Dermis blood vessel endothelial cell (primary cell): ENCODE data around the gene SYNGR3. TPM values are rescaled to one million over a fixed set of nuclear protein-coding genes. Genes with fewer than 3 reads are reported as not detected.
"Not testable (repeated sequence)": the region's sequence is repeated elsewhere in the genome, so short reads cannot be mapped to it uniquely, and the experiment has no call there.

ENCODE experiments used
- DNase-seq: peaks from one replicate; pipeline ENCODE4 v3.0.0; 2010
- total RNA-seq: library from RNA; depleted of rRNA; stranded (reverse); fragments of >200 nt; gene quantifications from 2 replicates; pipeline ENCODE4 v1.2.3, GENCODE V29; 2014

The SYNGR3 gene
- total RNA-seq, 1 donor from 2014 or later, result 2.4 TPM

DNA sequence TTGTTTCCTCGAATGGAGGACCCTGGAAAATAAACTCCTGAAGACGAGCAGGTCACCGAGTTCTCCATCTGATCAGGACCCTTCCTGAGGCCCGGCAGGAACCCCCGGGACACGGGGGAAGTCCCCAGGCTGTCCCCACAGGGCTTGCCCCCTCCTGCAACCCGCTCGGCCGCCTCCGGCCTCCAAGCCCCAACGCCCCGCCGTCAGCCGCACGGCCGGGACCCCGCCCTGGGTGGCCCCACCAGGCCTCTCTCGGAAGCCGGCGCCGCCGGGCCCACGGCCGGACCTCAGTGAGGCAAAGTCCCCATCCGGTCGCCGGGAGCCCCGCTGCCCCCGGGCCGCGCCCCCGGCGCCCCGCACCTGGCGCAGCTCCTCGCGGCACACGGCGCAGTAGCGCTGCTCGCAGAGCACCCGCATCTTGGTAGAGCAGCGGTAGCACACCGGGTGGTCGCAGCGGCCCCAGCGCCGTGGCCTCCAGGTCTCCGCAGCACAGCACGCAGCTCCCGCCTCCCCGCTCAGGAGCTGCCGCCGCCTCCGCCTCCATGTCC lies 19.5 kb downstream of the SYNGR3 start:
- DNase-seq, result peak; percentile 24

GRCh38 chr16:2009791-2010510 lies 20.2 kb downstream of the SYNGR3 start, which contains the start of gene ZNF598:
TSS of gene ZNF598 (minus strand) at chr16:2009821.
- peak; percentile 88 for DNase-seq

- not testable (repeated sequence) for DNase-seq
Measured at GRCh38 chr16:2011726-2012125, 22.0 kb downstream of the SYNGR3 start.

DNA sequence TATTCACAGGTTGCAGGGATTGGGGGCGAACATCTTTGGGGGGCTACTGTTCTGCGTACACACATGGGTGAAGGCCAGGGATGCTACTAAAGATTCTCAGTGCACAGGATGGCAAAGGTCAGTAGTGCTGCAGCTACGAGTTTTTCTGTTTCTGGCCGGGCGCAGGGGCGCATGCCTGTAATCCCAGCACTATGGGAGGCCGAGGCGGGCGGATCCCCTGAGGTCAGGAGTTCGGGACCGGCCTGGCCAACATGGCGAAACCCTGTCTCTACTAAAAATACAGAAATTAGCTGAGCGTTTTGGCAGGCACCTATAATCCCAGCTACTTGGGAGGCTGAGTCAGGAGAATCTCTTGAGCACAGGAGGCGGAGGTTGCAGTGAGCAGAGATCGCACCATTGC lies 23.8 kb downstream of the SYNGR3 start:
- no peak for DNase-seq

DNA sequence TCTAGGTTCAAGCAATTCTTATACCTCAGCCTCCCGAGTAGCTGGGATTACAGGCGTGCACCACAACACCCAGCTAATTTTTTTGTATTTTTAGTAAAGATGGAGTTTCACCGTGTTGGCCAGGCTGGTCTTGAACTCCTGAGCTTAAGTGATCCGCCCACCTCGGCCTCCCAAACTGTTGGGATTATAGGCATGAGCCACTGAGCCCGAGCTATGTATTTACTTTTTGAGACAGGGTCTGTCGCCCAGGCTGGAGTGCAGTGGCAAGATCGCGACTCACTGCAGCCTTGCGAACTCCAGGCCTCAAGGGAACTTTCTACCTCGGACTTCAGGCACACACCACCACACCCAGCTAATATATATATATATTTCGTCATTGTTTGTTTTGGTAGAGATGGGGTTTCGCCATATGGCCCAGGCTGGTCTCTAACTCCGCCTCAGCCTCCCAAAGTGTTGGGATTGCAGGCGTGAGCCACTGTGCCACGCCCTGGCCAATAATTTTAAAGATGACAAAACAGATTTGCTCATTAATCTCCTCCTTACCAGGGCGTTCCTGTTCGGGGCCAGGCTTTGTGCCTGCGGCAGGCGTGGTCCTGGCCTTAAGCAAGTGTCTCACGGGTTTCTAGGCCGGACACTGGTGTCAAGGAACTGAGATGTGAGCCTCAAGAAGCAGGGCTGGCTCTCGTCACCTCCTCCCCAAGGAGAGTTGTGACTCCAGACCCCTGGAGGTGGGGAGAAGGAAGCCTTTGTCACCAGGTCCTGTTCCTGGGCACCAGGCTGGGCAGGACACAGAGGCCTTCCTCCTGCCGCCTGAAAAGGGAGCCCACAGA lies 25.6 kb downstream of the SYNGR3 start:
- no peak for DNase-seq

DNA sequence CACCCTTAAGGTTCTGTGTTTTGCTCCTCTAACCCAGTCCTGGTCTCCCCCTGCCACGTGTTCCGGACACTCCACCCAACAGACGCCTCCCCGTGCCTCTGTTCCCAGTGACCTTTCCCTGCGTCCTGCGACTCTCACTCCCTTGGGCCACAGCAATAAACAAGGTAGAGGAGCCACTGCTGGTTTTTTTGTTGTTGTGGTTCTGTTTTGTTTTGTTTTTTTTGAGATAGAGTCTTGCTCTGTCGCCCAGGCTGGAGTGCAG lies 26.1 kb downstream of the SYNGR3 start:
- DNase-seq, result no peak

GRCh38 chr16:2016407-2016922 lies 26.7 kb downstream of the SYNGR3 start:
- peak; percentile 41 for DNase-seq

DNA sequence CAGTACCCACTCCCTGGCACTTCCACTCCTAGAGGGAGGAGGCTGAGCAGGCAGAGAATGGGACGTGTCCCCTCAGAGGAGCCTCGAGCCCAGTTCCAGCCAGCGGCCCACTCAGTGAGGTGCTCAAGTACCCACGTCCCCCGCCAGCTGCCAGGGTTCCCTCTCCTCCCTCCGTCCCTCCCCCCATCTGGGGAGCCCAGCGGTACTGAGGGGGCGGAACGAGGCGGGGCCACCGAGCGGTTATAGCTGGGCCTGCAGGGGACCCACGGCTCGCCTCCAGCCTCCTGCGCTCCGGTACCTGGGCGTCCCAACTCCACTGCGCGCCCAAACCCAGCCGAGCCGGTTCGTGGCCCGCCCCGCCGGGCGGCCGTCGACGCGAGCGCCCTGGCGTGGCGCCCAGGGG lies 29.7 kb downstream of the SYNGR3 start, which contains the start of gene NPW:
NPW (plus strand) TSS at position 268 of the 403 bp plus-strand sequence.
- no peak for DNase-seq

DNA sequence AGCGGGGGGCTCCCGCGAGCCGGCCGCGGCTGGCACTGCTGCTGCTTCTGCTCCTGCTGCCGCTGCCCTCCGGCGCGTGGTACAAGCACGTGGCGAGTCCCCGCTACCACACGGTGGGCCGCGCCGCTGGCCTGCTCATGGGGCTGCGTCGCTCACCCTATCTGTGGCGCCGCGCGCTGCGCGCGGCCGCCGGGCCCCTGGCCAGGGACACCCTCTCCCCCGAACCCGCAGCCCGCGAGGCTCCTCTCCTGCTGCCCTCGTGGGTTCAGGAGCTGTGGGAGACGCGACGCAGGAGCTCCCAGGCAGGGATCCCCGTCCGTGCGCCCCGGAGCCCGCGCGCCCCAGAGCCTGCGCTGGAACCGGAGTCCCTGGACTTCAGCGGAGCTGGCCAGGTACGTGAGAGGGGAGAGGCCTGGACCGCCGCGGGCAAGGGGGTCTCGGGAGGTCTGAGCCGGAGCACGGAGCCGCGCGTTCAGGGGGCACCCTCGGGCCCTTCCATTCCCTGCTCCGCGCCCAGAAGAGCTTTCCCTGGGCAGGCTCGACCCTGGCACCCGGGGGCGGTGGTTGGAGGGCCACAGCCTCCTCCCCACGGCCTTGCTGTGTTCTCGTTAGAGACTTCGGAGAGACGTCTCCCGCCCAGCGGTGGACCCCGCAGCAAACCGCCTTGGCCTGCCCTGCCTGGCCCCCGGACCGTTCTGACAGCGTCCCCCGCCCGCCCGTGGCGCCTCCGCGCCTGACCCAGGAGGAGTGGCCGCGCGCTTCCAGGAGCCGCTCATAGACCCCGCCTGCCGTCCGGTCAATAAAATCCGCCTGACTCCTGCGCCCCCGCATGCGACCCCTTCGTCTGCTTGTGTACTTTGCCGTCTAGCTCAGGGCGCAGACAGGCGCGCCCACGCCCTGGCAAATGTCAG lies 30.4 kb downstream of the SYNGR3 start:
- no peak for DNase-seq

- DNase-seq, result peak; percentile 48
Measured at GRCh38 chr16:2022723-2023091, 32.9 kb downstream of the SYNGR3 start.

GRCh38 chr16:2023092-2024031 lies 33.6 kb downstream of the SYNGR3 start:
- DNase-seq, result peak; percentile 93

GRCh38 chr16:2024032-2024420 lies 34.3 kb downstream of the SYNGR3 start:
- DNase-seq, result no peak

DNA sequence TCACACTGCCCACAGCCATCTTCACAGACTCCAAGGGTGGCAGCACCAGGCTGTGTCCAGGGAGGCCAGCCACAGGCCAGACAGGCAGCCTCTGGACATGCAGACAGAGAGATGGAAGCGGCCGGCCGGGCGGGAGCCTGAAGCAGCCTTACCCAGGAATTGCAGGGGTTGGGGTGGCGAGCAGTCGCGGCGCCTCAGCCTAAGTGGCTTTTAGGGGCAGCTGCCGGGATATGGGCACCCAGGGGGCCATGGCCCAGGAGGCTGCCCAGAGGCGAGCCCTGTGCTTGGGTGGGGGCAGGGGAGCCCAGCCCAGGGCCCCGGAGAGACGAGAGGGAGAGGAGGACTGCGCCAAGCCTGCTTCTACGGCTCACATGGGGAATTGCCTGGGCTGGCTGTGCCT lies 35.5 kb downstream of the SYNGR3 start:
- DNase-seq, result no peak

DNA sequence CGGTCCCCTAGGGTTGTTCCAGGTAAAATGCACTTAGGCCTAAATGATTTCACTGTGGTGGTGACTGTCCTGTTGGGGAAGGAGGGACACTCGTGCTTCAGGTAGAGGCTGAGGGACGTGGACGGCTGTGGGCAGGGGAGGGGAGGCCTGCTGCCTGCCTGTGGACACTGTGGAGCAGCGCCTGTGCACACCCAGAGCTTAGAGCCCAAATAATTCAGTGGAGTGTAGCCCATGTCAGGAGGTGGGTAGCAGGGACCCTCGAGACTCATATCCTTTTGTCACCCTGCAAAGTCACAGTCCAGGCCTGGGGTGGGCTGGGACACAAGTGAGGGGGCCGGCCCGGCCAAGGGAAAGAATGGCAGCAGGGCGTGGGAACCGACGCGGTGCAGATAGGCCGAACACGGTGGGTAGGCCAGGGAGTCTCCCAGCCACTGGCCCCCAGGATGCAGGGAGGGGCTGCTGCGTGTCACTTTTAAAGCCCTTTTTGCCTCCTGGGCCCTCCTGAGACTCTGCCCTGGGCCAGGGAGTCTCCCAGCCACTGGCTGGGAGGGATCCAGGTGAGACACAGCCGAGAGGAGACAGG lies 36.2 kb downstream of the SYNGR3 start:
- no peak for DNase-seq

DNA sequence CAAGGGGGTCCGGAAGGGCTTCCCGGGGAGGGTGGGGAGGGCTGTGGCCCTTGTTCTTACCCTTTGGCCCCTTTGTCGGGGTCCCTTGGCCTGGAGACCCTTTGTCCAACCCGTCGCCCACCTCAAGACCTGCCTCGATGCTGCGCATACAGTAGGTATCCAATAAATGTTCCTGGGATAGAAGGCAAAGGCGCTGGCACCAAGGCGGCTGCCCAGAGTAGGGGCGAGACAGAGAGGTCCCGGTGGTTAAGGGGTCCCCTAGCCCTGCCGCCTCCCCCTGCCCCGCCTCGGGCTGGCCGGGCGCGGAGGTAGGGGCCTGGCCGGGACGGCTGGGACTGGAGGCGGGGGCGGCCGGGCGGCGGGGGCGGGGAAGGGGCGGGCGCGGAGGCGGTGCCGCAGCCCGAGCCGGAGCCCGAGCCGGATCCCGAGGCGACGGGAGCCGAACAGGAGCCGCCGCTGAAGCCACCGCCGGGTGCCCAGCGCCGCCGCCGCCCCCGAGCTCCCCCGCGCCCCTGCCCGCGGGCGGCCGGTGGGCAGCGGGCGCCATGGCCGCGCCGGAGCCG lies 36.8 kb downstream of the SYNGR3 start, which contains the start of gene NHERF2:
NHERF2 (plus strand) TSS at position 442 of the 563 bp plus-strand sequence; CDS start at position 546, 104 bp downstream.
- peak; percentile 53 for DNase-seq

GRCh38 chr16:2027024-2028010 lies 37.5 kb downstream of the SYNGR3 start:
- DNase-seq, result peak; percentile 52

DNA sequence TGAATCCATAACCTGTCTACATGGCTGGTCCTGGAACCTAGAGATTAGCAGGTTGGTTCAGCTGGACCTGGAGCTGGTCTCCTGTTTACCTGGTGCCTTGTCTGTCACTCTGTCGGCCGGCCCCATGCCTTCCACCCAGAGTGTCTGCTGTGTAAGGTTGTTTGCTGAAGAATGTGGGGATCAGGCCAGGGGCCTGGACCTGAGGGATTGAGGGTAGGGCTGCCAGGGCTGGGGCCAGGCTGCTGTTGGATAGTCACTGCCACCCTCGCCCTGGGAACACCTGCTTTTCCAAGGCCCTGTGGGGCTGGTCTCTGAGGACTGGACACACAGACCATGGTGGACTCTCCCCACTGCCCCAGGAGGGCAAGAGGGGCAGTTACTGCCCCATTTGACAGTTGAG lies 38.4 kb downstream of the SYNGR3 start:
- no peak for DNase-seq

- no peak for DNase-seq
Measured at GRCh38 chr16:2028620-2029220, 39.0 kb downstream of the SYNGR3 start.

- DNase-seq, result no peak
Measured at GRCh38 chr16:2029350-2029749, 39.6 kb downstream of the SYNGR3 start.
